Fibroblast of mammary gland (primary cell): ENCODE data around the gene PPP1R37.
"Not testable (repeated sequence)": the region's sequence is repeated elsewhere in the genome, so short reads cannot be mapped to it uniquely, and the experiment has no call there.

ENCODE experiments used
- DNase-seq: peaks from one replicate; pipeline ENCODE4 v3.0.0-alpha.2; 2010; ENCODE audit warnings: low read depth
- H3K4me3 ChIP-seq: 2 replicates; pipeline ENCODE4 v1.5.1; 2011; ENCODE audit warnings: low read depth, mild to moderate bottlenecking, low read length, moderate library complexity; ENCODE audit not compliant: control insufficient read depth
- TF ChIP-seq, protein P1 (sequence below): conservative IDR thresholded peaks from 2 replicates; pipeline ENCODE4 v1.5.1; 2011; ENCODE audit warnings: low read depth, low read length, inconsistent platforms; ENCODE audit not compliant: control insufficient read depth, insufficient read depth

Gene PPP1R37

GRCh38 chr19:45100846-45101252 lies 7.9 kb downstream of the PPP1R37 start:
- no peak overlapping the region for H3K4me3 ChIP-seq
- peak; percentile 47 for DNase-seq
- TF ChIP-seq, protein P1, sequence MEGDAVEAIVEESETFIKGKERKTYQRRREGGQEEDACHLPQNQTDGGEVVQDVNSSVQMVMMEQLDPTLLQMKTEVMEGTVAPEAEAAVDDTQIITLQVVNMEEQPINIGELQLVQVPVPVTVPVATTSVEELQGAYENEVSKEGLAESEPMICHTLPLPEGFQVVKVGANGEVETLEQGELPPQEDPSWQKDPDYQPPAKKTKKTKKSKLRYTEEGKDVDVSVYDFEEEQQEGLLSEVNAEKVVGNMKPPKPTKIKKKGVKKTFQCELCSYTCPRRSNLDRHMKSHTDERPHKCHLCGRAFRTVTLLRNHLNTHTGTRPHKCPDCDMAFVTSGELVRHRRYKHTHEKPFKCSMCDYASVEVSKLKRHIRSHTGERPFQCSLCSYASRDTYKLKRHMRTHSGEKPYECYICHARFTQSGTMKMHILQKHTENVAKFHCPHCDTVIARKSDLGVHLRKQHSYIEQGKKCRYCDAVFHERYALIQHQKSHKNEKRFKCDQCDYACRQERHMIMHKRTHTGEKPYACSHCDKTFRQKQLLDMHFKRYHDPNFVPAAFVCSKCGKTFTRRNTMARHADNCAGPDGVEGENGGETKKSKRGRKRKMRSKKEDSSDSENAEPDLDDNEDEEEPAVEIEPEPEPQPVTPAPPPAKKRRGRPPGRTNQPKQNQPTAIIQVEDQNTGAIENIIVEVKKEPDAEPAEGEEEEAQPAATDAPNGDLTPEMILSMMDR: no peak

DNA sequence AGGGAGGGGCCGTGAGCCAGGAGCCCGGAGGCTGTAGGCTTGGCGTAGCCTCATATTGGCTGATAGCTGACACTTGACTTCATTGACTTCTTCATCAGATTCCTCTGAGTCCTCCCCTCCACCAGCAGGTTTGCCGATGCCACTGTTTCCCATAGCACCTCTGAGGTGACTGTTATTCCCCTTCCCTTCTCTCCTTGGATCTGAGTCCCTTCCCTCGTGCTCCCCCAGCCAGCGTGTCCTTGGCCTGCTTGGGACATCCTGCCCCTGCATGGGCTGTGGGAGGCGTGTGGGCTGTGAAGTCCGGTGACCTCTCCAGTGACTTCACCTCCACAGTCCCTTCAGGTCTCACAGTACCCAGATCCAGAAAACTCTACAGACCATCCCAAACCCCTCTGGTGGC lies 8.8 kb downstream of the PPP1R37 start:
- no peak overlapping the region for H3K4me3 ChIP-seq
- TF ChIP-seq, protein P1: no peak
- DNase-seq: no peak

GRCh38 chr19:45102481-45102880 lies 9.5 kb downstream of the PPP1R37 start:
- TF ChIP-seq, protein P1: no peak
- no peak for DNase-seq
- H3K4me3 ChIP-seq: no peak overlapping the region

DNA sequence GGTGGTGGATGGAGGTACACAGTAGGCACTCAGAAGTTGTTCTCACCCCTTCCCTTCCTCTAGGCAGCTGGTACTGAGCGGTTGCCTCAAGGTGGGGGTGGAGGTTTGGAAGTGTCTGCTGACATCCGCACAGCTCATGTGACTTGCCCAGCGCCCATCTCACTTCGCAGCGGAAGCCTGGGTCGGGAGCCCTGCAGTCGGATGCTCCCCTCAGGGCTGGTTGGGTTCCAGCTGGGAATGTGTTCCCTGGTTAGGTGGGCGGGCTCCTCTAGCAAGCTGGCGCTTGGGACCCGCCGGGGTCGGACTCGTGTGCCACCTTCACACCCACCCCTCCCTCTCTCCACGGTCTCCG lies 10.2 kb downstream of the PPP1R37 start:
- peak; percentile 44 for DNase-seq
- no peak overlapping the region for H3K4me3 ChIP-seq
- TF ChIP-seq, protein P1: no peak

GRCh38 chr19:45103508-45104319 lies 10.7 kb downstream of the PPP1R37 start:
- TF ChIP-seq, protein P1: peak; percentile 18
- DNase-seq: no peak
- H3K4me3 ChIP-seq: no peak overlapping the region

- TF ChIP-seq, protein P1: no peak
- DNase-seq: no peak
- no peak overlapping the region for H3K4me3 ChIP-seq
These were observed 11.8 kb downstream of the PPP1R37 start for GRCh38 chr19:45104658-45105349.

DNA sequence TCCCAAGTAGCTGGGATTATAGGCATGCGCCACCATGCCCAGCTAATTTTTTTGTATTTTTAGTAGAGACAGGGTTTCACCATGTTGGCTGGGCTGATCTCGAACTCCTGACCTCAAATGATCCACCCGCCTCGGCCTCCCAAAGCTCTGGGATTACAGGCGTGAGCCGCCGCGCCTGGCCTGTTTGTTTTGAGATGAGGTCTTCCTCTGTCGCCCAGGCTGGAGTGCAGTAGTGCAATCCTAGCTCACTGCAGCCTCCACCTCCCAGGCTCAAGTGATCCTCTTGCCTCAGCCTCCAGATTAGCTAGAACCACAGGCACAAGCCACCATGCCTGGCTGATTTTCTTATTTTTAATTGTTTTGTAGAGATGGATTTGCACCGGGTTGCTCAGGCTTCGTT lies 13.4 kb downstream of the PPP1R37 start:
- not testable (repeated sequence) for H3K4me3 ChIP-seq, DNase-seq
